Tibial nerve (tissue), 4 donors: ENCODE measurements around the gene GNL3L. TPM values are rescaled to one million over a fixed set of nuclear protein-coding genes. Genes with fewer than 3 reads are reported as not detected.
"Not testable (repeated sequence)": the region's sequence is repeated elsewhere in the genome, so short reads cannot be mapped to it uniquely, and the experiment has no call there.

Source experiments
- DNase-seq, 2 donors: peaks; one replicate each; pipeline ENCODE4 v3.0.0-alpha.2; 2019; ENCODE audit warnings: low spot score in 2 of 2
- H3K27ac ChIP-seq, 4 donors: fragments of 200-600 bp; sonication (generic) in 3 of 4; one replicate each; pipeline ENCODE4 v1.5.1; 2017 to 2019; ENCODE audit warnings: mild to moderate bottlenecking in 1 of 4
- H3K27me3 ChIP-seq, 2 donors: fragments of 200-600 bp; sonication (generic) in 1 of 2; one replicate each; pipeline versions ENCODE4 v1.5.1 to v1.6.0; 2017 to 2019
- H3K36me3 ChIP-seq, 3 donors: fragments of 200-600 bp; sonication (generic); one replicate each; pipeline ENCODE4 v1.5.1; 2018 to 2019
- H3K4me1 ChIP-seq, 4 donors: fragments of 200-600 bp; sonication (generic) in 3 of 4; one replicate each; pipeline ENCODE4 v1.5.1; 2017 to 2019
- H3K4me3 ChIP-seq, 4 donors: fragments of 200-600 bp; sonication (generic) in 3 of 4; one replicate each; pipeline ENCODE4 v1.5.1; 2017 to 2019; ENCODE audit warnings: mild to moderate bottlenecking in 1 of 4, moderate library complexity in 1 of 4
- H3K9me3 ChIP-seq, 4 donors: fragments of 200-600 bp; sonication (generic) in 3 of 4; one replicate each; pipeline ENCODE4 v1.5.1; 2017 to 2019
- CTCF ChIP-seq, 5 experiments: fragments of 200-600 bp in 3 of 5; fragments of 450-650 bp in 2 of 5; sonication (generic) in 3 of 5; IDR thresholded peaks; one replicate each; pipeline ENCODE4 v1.5.1; 2016 to 2019; ENCODE audit warnings: antibody characterized with exemption in 5 of 5, mild to moderate bottlenecking in 3 of 5, moderate library complexity in 2 of 5
- EP300 ChIP-seq, 2 donors: sonication (generic); formaldehyde crosslinking; IDR thresholded peaks; one replicate each; pipeline ENCODE4 v1.6.1; 2017; ENCODE audit warnings: antibody characterized with exemption in 2 of 2, mild to moderate bottlenecking in 1 of 2
- POLR2A ChIP-seq, 2 donors: fragments of 450-650 bp; IDR thresholded peaks; one replicate each; pipeline ENCODE4 v1.6.1; 2017; ENCODE audit warnings: antibody characterized with exemption in 2 of 2, mild to moderate bottlenecking in 2 of 2, moderate library complexity in 2 of 2
- WGBS, 2 donors: methylation state at CpG; one replicate each; pipeline ENCODE4 v1.1.5; 2018; 5-methylcytosine and 5-hydroxymethylcytosine counted together
- total RNA-seq, 4 donors: library from RNA; depleted of rRNA; stranded (reverse); fragments of >200 nt; gene quantifications; one replicate each; pipeline ENCODE4 v1.1.0, GENCODE V29; 2016

GNL3L gene
- total RNA-seq, 4 donors from 2014 or later, result 23.2 to 45.9 (median 27.1) TPM

DNA sequence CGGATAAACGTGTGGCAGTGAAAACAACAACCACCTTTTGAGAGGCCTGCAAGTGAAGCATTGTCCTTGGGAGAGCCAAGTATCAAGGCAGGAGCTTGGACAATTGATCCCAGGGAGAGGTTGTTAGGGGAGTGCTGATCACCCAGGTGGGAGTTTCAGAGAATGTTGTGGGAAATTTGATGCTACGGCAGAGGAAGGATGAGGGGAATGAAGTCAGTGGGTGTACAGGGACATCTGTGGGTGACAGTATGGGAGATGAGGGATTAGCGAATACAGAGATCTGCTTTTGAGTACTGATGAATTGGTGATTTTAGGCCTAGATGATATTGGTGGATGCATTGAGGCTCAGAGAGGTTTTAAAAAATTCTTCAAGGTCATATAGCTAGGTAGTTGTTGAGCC is 4.3 kb downstream of the GNL3L start:
- peaks cover 0 to 21% (median 4%) of the 10 kb centered on the region in 4 donors for H3K4me1 ChIP-seq
- H3K36me3 ChIP-seq, result peaks cover 0 to 13% (median 0%) of the 10 kb centered on the region in 3 donors
- 70 to 75% methylated on average over 4 of the region's 4 CpGs for WGBS, 2 donors
- H3K27me3 ChIP-seq, result no peaks in the 10 kb centered on the region
- H3K27ac ChIP-seq, result no peak overlapping the region
- DNase-seq, result no peak
- no peaks in the 10 kb centered on the region for H3K9me3 ChIP-seq
- TF ChIP-seq POLR2A (IDR thresholded peaks at IDR 0.05) (no peak), EP300 (IDR thresholded peaks at IDR 0.05) (no peak), CTCF (IDR thresholded peaks at IDR 0.05) (no peak)
- no peak overlapping the region for H3K4me3 ChIP-seq

DNA sequence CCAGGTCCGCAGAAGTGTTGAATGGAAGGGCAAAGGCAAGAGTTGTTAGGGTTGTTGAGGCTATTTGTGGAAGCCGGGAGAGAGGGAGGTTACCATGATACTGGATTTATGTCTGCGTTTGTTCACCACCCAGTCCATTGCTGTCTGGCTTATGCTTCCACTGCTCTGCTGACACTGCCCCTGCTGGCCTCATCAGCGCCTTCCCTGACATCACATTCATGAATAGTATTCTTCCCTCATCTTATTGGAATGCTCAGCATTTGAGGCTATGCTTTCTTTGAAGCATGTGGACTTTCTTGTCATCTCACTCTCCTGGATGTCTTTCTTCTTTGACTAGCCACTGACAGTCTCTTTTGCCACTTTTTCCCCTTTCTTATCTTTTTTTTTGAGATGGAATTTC is 10.3 kb downstream of the GNL3L start:
- Histone ChIP-seq H3K9me3 (no peaks in the 10 kb centered on the region), H3K4me1 (no peaks in the 10 kb centered on the region), H3K36me3 (peaks cover 0 to 63% (median 0%) of the 10 kb centered on the region in 3 donors), H3K27me3 (peaks cover 0 to 2% of the 10 kb centered on the region in 2 donors), H3K27ac (no peak overlapping the region), H3K4me3 (no peak overlapping the region)
- WGBS, 2 donors, result 44 to 54% methylated on average over 3 to 4 of the region's 4 CpGs
- no peak for DNase-seq
- no peak for TF ChIP-seq POLR2A (IDR thresholded peaks at IDR 0.05)
- no peak for TF ChIP-seq EP300 (IDR thresholded peaks at IDR 0.05)
- no peak for TF ChIP-seq CTCF (IDR thresholded peaks at IDR 0.05)

DNA sequence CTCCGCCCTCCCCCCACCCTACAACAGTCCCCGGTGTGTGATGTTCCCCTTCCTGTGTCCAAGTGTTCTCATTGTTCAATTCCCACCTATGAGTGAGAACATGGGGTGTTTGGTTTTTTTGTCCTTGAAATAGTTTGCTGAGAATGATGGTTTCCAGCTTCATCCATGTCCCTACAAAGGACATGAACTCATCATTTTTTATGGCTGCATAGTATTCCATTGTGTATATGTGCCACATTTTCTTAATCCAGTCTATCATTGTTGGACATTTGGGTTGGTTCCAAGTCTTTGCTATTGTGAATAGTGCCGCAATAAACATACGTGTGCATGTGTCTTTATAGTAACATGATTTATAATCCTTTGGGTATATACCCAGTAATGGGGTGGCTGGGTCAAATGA is 12.2 kb downstream of the GNL3L start:
- 91 to 100% methylated on average over 1 to 4 of the region's 4 CpGs for WGBS, 2 donors
- H3K4me1 ChIP-seq, DNase-seq, H3K9me3 ChIP-seq, H3K27ac ChIP-seq, H3K4me3 ChIP-seq, H3K27me3 ChIP-seq: not testable (repeated sequence)
- H3K36me3 ChIP-seq, result peaks cover 0 to 78% (median 0%) of the 10 kb centered on the region in 3 donors

- DNase-seq, result no peak
- no peak for TF ChIP-seq POLR2A (IDR thresholded peaks at IDR 0.05)
- no peak for TF ChIP-seq CTCF (IDR thresholded peaks at IDR 0.05)
- no peak for TF ChIP-seq EP300 (IDR thresholded peaks at IDR 0.05)
- no peaks in the 10 kb centered on the region for H3K9me3 ChIP-seq
- no peak overlapping the region for H3K27ac ChIP-seq
- H3K4me3 ChIP-seq, result no peak overlapping the region
- H3K27me3 ChIP-seq, result no peaks in the 10 kb centered on the region
- no peaks in the 10 kb centered on the region for H3K4me1 ChIP-seq
- WGBS, 2 donors, result 98% methylated on average over 4 of the region's 4 CpGs; no CpG with 5 or more reads in 1 of the 2 donors
- peaks cover 0 to 86% (median 0%) of the 10 kb centered on the region in 3 donors for H3K36me3 ChIP-seq
Measured at GRCh38 chrX:54550821-54551220, 20.8 kb downstream of the GNL3L start.

- no peaks in the 10 kb centered on the region for H3K4me1 ChIP-seq
- no peaks in the 10 kb centered on the region for H3K9me3 ChIP-seq
- TF ChIP-seq CTCF (IDR thresholded peaks at IDR 0.05), result no peak
- no peak for TF ChIP-seq POLR2A (IDR thresholded peaks at IDR 0.05)
- TF ChIP-seq EP300 (IDR thresholded peaks at IDR 0.05), result no peak
- no peak for DNase-seq
- no peak overlapping the region for H3K27ac ChIP-seq
- H3K27me3 ChIP-seq, result no peaks in the 10 kb centered on the region
- peaks cover 0 to 87% (median 0%) of the 10 kb centered on the region in 3 donors for H3K36me3 ChIP-seq
- 82 to 88% methylated on average over 6 to 8 of the region's 8 CpGs for WGBS, 2 donors
- H3K4me3 ChIP-seq, result no peak overlapping the region
Measured at GRCh38 chrX:54551801-54552200, 21.8 kb downstream of the GNL3L start.

DNA sequence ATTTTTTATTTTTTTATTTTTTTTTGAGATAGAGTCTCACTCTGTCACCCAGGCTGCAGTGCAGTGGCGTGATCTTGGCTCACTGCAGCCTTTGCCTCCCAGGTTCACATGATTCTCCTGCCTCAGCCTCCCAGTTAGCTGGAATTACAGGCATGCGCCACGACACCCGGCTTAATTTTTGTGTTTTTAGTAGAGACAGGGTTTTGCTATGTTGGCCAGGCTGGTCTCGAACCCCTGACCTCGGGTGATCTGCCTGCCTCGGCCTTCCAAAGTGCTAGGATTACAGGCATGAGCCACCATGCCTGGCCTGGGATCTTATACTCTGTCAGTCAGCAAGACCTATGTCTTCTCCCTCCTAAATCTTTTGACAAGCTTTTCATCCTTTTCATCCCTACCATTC is 25.0 kb downstream of the GNL3L start:
- WGBS, 2 donors, result 83 to 99% methylated on average over 7 of the region's 7 CpGs
- DNase-seq, H3K4me3 ChIP-seq, H3K27me3 ChIP-seq, H3K27ac ChIP-seq, H3K4me1 ChIP-seq, H3K9me3 ChIP-seq: not testable (repeated sequence)
- peaks cover 0 to 84% (median 2%) of the 10 kb centered on the region in 3 donors for H3K36me3 ChIP-seq
